H9 (cell line): ENCODE data around the gene MMP17. TPM values are rescaled to one million over a fixed set of nuclear protein-coding genes. Genes with fewer than 3 reads are reported as not detected.

ENCODE experiments used
- DNase-seq: peaks from one replicate; pipeline ENCODE4 v3.0.0-alpha.2; 2017
- H2AFZ ChIP-seq: one replicate; pipeline ENCODE4 v1.6.1; 2013; ENCODE audit warnings: mild to moderate bottlenecking, low read length, control low read depth, moderate library complexity
- H2AK5ac ChIP-seq: 2 replicates; pipeline ENCODE4 v1.6.1; 2013; ENCODE audit warnings: low read length, control low read depth, mixed read lengths; ENCODE audit not compliant: insufficient read length
- H2BK120ac ChIP-seq: one replicate; pipeline ENCODE4 v1.6.1; 2013; ENCODE audit warnings: low read depth, mild to moderate bottlenecking, low read length, control low read depth, inconsistent platforms; ENCODE audit not compliant: poor library complexity, severe bottlenecking
- H2BK12ac ChIP-seq: 2 replicates; pipeline ENCODE4 v1.6.1; 2013; ENCODE audit warnings: low read length, control low read depth, mixed read lengths, low read depth; ENCODE audit not compliant: insufficient read length
- H2BK15ac ChIP-seq: 2 replicates; pipeline ENCODE4 v1.6.1; 2013; ENCODE audit warnings: low read depth, low read length, control low read depth
- H2BK20ac ChIP-seq: one replicate; pipeline ENCODE4 v1.6.1; 2013; ENCODE audit warnings: low read depth, mild to moderate bottlenecking, low read length, control low read depth, inconsistent platforms; ENCODE audit not compliant: poor library complexity, severe bottlenecking
- H2BK5ac ChIP-seq: 2 replicates; pipeline ENCODE4 v1.6.1; 2013; ENCODE audit warnings: low read length, control low read depth, mixed read lengths; ENCODE audit not compliant: insufficient read length
- H3K14ac ChIP-seq: 2 replicates; pipeline ENCODE4 v1.6.1; 2013; ENCODE audit warnings: low read length, control low read depth; ENCODE audit not compliant: insufficient read depth
- H3K18ac ChIP-seq: 2 replicates; pipeline ENCODE4 v1.6.1; 2013; ENCODE audit warnings: low read depth, mild to moderate bottlenecking, mixed read lengths, low read length, control low read depth; ENCODE audit not compliant: insufficient read length
- H3K23ac ChIP-seq: 2 replicates; pipeline ENCODE4 v1.6.1; 2013; ENCODE audit warnings: low read length, control low read depth, mixed read lengths, low read depth; ENCODE audit not compliant: insufficient read length
- H3K23me2 ChIP-seq: 2 replicates; pipeline ENCODE4 v1.6.1; 2013; ENCODE audit warnings: low read depth, mild to moderate bottlenecking, mixed read lengths, low read length, control low read depth; ENCODE audit not compliant: insufficient read length, poor library complexity, severe bottlenecking
- H3K27ac ChIP-seq: 2 replicates; pipeline ENCODE4 v1.5.1; 2013; ENCODE audit warnings: low read length, control low read depth, mixed read lengths, low read depth; ENCODE audit not compliant: insufficient read length
- H3K27me3 ChIP-seq: 2 replicates; pipeline ENCODE4 v1.6.1; 2013; ENCODE audit warnings: low read length, control low read depth, inconsistent platforms; ENCODE audit not compliant: insufficient read depth
- H3K4ac ChIP-seq: 2 replicates; pipeline ENCODE4 v1.6.1; 2013; ENCODE audit warnings: low read depth, mild to moderate bottlenecking, control low read depth, inconsistent platforms, low read length, moderate library complexity
- H3K4me1 ChIP-seq: 2 replicates; pipeline ENCODE4 v1.6.1; 2013; ENCODE audit warnings: low read length, control low read depth, inconsistent platforms; ENCODE audit not compliant: insufficient read depth
- H3K4me2 ChIP-seq: 2 replicates; pipeline ENCODE4 v1.6.1; 2013; ENCODE audit warnings: low read length, control low read depth, mixed read lengths; ENCODE audit not compliant: insufficient read length, insufficient read depth
- H3K56ac ChIP-seq: 2 replicates; pipeline ENCODE4 v1.6.1; 2013; ENCODE audit warnings: low read depth, mild to moderate bottlenecking, mixed read lengths, low read length, control low read depth; ENCODE audit not compliant: insufficient read length
- H3K79me1 ChIP-seq: 2 replicates; pipeline ENCODE4 v1.6.1; 2013; ENCODE audit warnings: low read depth, mild to moderate bottlenecking, moderate library complexity, low read length, control low read depth, inconsistent platforms; ENCODE audit not compliant: insufficient read depth, poor library complexity, severe bottlenecking
- H3K79me2 ChIP-seq: 2 replicates; pipeline ENCODE4 v1.6.1; 2013; ENCODE audit warnings: low read length, control low read depth, inconsistent platforms; ENCODE audit not compliant: insufficient read depth
- H3K9ac ChIP-seq: 2 replicates; pipeline ENCODE4 v1.6.1; 2013; ENCODE audit warnings: low read length, control low read depth, mixed read lengths; ENCODE audit not compliant: insufficient read length; ENCODE audit errors: extremely low read depth
- H3K9me3 ChIP-seq: one replicate; pipeline ENCODE4 v1.6.1; 2013; ENCODE audit warnings: low read depth, low read length, inconsistent platforms; ENCODE audit not compliant: control insufficient read depth
- H3T11ph ChIP-seq: one replicate; pipeline ENCODE4 v1.6.1; 2013; ENCODE audit warnings: mild to moderate bottlenecking, low read length, control low read depth, inconsistent platforms
- H4K20me1 ChIP-seq: one replicate; pipeline ENCODE4 v1.6.1; 2013; ENCODE audit not compliant: control insufficient read depth, insufficient read length, insufficient read depth
- H4K5ac ChIP-seq: 2 replicates; pipeline ENCODE4 v1.6.1; 2013; ENCODE audit warnings: low read depth, mild to moderate bottlenecking, mixed read lengths, low read length, control low read depth; ENCODE audit not compliant: insufficient read length
- H4K8ac ChIP-seq: replicated peaks from 2 replicates; pipeline ENCODE4 v1.6.1; 2013; ENCODE audit warnings: low read length, control low read depth, mixed read lengths, low read depth; ENCODE audit not compliant: insufficient read length
- H4K91ac ChIP-seq: 2 replicates; pipeline ENCODE4 v1.6.1; 2013; ENCODE audit warnings: low read depth, mild to moderate bottlenecking, moderate library complexity, mixed read lengths, low read length, control low read depth; ENCODE audit not compliant: insufficient read length
- H3K27ac Mint-ChIP-seq, 3 experiments: 2 replicates in 2 of 3; 3 replicates in 1 of 3; pipeline ENCODE4 v1.8.0; 2020 to 2021; ENCODE audit warnings: mixed read lengths in 3 of 3, mild to moderate bottlenecking in 1 of 3, moderate library complexity in 1 of 3
- H3K27me3 Mint-ChIP-seq: 2 replicates; pipeline ENCODE4 v1.8.0; 2021; ENCODE audit warnings: low read depth, mild to moderate bottlenecking, moderate library complexity, mixed read lengths
- H3K36me3 Mint-ChIP-seq, 3 experiments: 2 replicates in 2 of 3; 3 replicates in 1 of 3; pipeline ENCODE4 v1.8.0; 2020 to 2021; ENCODE audit warnings: low read depth in 3 of 3, mixed read lengths in 3 of 3; ENCODE audit not compliant: insufficient read depth in 1 of 3
- H3K4me1 Mint-ChIP-seq, 2 experiments: 2 replicates each; pipeline ENCODE4 v1.8.0; 2020; ENCODE audit warnings: mixed read lengths in 2 of 2
- H3K4me3 Mint-ChIP-seq, 2 experiments: 2 replicates in 1 of 2; 3 replicates in 1 of 2; pipeline ENCODE4 v1.8.0; 2020 to 2021; ENCODE audit warnings: mild to moderate bottlenecking in 2 of 2, mixed read lengths in 2 of 2, moderate library complexity in 1 of 2
- H3K9me3 Mint-ChIP-seq, 2 experiments: 2 replicates in 1 of 2; 3 replicates in 1 of 2; pipeline ENCODE4 v1.8.0; 2020; ENCODE audit warnings: mild to moderate bottlenecking in 2 of 2, mixed read lengths in 2 of 2, moderate library complexity in 1 of 2
- WGBS: extraction: QIAGEN DNeasy Blood & Tissue Kit; methylation state at CpG from one replicate; pipeline ENCODE4 v1.1.7; 2013; ENCODE audit warnings: missing lambda C conversion rate, low lambda C conversion rate, mixed read lengths; ENCODE audit not compliant: insufficient read length; ENCODE audit errors: extremely low coverage; 5-methylcytosine and 5-hydroxymethylcytosine counted together
- total RNA-seq: library from RNA; stranded (reverse); gene quantifications from 2 replicates; pipeline ENCODE4 v1.2.1, GENCODE V29; 2021
- TF ChIP-seq, protein P1 (sequence below): fragments of 200-600 bp; sonication (generic); conservative IDR thresholded peaks from 3 replicates; pipeline ENCODE4 v1.8.0; 2021; ENCODE audit warnings: antibody characterized with exemption, mild to moderate bottlenecking

Gene MMP17
- total RNA-seq, 1 experiment from 2014 or later = 14.8 TPM

DNA sequence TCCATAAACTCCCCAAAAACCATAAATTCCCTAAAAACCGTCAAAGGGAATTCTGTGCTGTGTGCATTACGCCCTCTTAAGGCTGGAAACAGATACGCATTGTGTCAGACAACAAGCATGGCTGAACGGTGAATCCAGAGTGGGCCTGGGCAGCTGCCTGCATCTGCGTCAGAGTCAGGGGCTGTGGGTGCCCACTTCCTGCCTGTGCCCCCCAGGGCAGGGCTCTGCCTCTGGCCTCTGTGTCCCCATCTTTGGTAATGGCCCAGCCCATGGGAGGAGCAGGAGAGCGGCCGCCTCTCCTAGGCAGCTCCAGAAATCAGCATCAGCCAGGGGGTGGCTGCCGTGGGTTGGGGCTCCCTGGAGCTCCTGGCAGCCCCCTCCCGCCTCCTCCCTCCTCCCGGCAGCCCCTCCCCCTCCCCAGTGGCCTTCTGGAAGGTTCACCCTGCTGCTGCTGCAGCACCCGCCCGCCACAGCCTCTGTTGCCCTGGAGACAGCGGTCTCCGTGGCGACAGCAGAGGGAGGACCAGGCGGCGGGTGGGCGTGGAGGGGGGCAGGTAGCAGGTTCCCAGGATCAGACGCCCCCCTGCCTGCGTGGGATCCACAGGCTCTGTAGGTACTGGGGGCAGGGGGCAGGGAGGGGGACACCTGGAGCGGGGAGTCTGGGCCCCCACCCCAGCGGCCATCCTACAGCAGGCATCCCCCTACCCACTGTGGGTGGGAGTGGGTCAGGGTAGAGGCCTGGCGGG lies 5.9 kb downstream of the MMP17 start:
- no peak overlapping the region for H3K18ac ChIP-seq
- H4K8ac ChIP-seq = no peak overlapping the region
- H2BK15ac ChIP-seq = no peak overlapping the region
- no peak overlapping the region for H3K27ac ChIP-seq
- TF ChIP-seq, protein P1, sequence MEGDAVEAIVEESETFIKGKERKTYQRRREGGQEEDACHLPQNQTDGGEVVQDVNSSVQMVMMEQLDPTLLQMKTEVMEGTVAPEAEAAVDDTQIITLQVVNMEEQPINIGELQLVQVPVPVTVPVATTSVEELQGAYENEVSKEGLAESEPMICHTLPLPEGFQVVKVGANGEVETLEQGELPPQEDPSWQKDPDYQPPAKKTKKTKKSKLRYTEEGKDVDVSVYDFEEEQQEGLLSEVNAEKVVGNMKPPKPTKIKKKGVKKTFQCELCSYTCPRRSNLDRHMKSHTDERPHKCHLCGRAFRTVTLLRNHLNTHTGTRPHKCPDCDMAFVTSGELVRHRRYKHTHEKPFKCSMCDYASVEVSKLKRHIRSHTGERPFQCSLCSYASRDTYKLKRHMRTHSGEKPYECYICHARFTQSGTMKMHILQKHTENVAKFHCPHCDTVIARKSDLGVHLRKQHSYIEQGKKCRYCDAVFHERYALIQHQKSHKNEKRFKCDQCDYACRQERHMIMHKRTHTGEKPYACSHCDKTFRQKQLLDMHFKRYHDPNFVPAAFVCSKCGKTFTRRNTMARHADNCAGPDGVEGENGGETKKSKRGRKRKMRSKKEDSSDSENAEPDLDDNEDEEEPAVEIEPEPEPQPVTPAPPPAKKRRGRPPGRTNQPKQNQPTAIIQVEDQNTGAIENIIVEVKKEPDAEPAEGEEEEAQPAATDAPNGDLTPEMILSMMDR = peak; percentile 71
- H3K4ac ChIP-seq = no peak overlapping the region
- H4K20me1 ChIP-seq = peaks cover 3% of the 10 kb centered on the region
- H4K91ac ChIP-seq = no peak overlapping the region
- no peak overlapping the region for H3K23ac ChIP-seq
- H3K56ac ChIP-seq = no peak overlapping the region
- no CpG with 5 or more reads among the region's 23 CpGs for WGBS
- H3K14ac ChIP-seq = no peak overlapping the region; the same call in 1 of the 2 replicates
- H4K5ac ChIP-seq = no peak overlapping the region
- no peaks in the 10 kb centered on the region for H3K9me3 ChIP-seq
- no peak overlapping the region for H3K4me3 Mint-ChIP-seq
- no peak overlapping the region for H3K9ac ChIP-seq
- H2BK20ac ChIP-seq = no peak overlapping the region
- H3K79me1 ChIP-seq = no peaks in the 10 kb centered on the region
- H2AK5ac ChIP-seq = no peak overlapping the region
- H3K4me1 ChIP-seq = no peaks in the 10 kb centered on the region
- no peak overlapping the region for H2BK5ac ChIP-seq
- no peaks in the 10 kb centered on the region for H3K9me3 Mint-ChIP-seq
- H2AFZ ChIP-seq = no peak overlapping the region
- H2BK120ac ChIP-seq = no peak overlapping the region
- no peaks in the 10 kb centered on the region; the same call in 1 of the 2 replicates for H3K27me3 ChIP-seq
- H3K4me2 ChIP-seq = no peak overlapping the region
- DNase-seq = no peak
- peaks cover 0 to 4% (median 0%) of the 10 kb centered on the region in 3 experiments; a peak in 1 of 7 replicates for H3K36me3 Mint-ChIP-seq
- peaks cover 19% of the 10 kb centered on the region for H3K23me2 ChIP-seq
- no peaks in the 10 kb centered on the region; the same call in 1 of the 2 replicates for H3K79me2 ChIP-seq
- no peak overlapping the region for H2BK12ac ChIP-seq
- no peak overlapping the region for H3K27ac Mint-ChIP-seq
- H3T11ph ChIP-seq = no peak overlapping the region
- H3K27me3 Mint-ChIP-seq = peaks cover 27% of the 10 kb centered on the region
- peaks cover 2 to 22% of the 10 kb centered on the region in 2 experiments; a peak in 3 of 4 replicates for H3K4me1 Mint-ChIP-seq
